HepG2 (cell line): ENCODE measurements around the gene PDPK1. TPM values are rescaled to one million over a fixed set of nuclear protein-coding genes. Genes with fewer than 3 reads are reported as not detected.

Experiments
- GATAD1 ChIP-seq: IDR thresholded peaks from 2 replicates; pipeline ENCODE4 v1.6.1; 2016; ENCODE audit warnings: missing genetic modification reagents, missing compliant biosample characterization
- GZF1 ChIP-seq: sonication (generic); formaldehyde crosslinking; IDR thresholded peaks from 2 replicates; pipeline ENCODE4 v1.5.1; 2020; ENCODE audit warnings: mild to moderate bottlenecking, missing genetic modification reagents
- IRF2 ChIP-seq: IDR thresholded peaks from 2 replicates; pipeline ENCODE4 v1.6.1; 2018; ENCODE audit warnings: missing genetic modification reagents, missing compliant biosample characterization
- IRX3 ChIP-seq: sonication (generic); formaldehyde crosslinking; IDR thresholded peaks from 2 replicates; pipeline ENCODE4 v1.8.1; 2023; ENCODE audit warnings: mild to moderate bottlenecking, low read depth, missing genetic modification reagents, borderline replicate concordance
- KAT7 ChIP-seq: IDR thresholded peaks from 2 replicates; pipeline ENCODE4 v1.6.1; 2018; ENCODE audit warnings: borderline replicate concordance, missing compliant biosample characterization
- KLF11 ChIP-seq: IDR thresholded peaks from 2 replicates; pipeline ENCODE4 v1.6.1; 2016; ENCODE audit warnings: missing compliant biosample characterization
- MEF2D ChIP-seq: sonication (generic); formaldehyde crosslinking; IDR thresholded peaks from 2 replicates; pipeline ENCODE4 v1.5.1; 2020; ENCODE audit warnings: mild to moderate bottlenecking, missing genetic modification reagents
- REPIN1 ChIP-seq: sonication (generic); formaldehyde crosslinking; IDR thresholded peaks from 2 replicates; pipeline ENCODE4 v1.8.0; 2022; ENCODE audit warnings: missing genetic modification reagents, low read depth, mild to moderate bottlenecking, borderline replicate concordance
- SAFB2 ChIP-seq: sonication (generic); formaldehyde crosslinking; IDR thresholded peaks from 2 replicates; pipeline ENCODE4 v1.5.1; 2020; ENCODE audit warnings: missing genetic modification reagents, low read depth, mild to moderate bottlenecking, borderline replicate concordance
- YEATS4 ChIP-seq: sonication (generic); formaldehyde crosslinking; IDR thresholded peaks from 2 replicates; pipeline ENCODE4 v1.4.0; 2020; ENCODE audit warnings: missing genetic modification reagents, borderline replicate concordance
- ZNF317 ChIP-seq: sonication (generic); formaldehyde crosslinking; IDR thresholded peaks from 2 replicates; pipeline ENCODE4 v1.5.0; 2020; ENCODE audit warnings: mild to moderate bottlenecking, missing genetic modification reagents
- ZNF569 ChIP-seq: sonication (generic); formaldehyde crosslinking; IDR thresholded peaks from 2 replicates; pipeline ENCODE4 v1.5.0; 2020; ENCODE audit warnings: mild to moderate bottlenecking, missing genetic modification reagents, moderate library complexity, borderline replicate concordance
- ZNF577 ChIP-seq: sonication (generic); formaldehyde crosslinking; IDR thresholded peaks from 2 replicates; pipeline ENCODE4 v1.4.0; 2020; ENCODE audit warnings: mild to moderate bottlenecking, low read depth, missing genetic modification reagents, borderline replicate concordance
- ZNF607 ChIP-seq: sonication (generic); formaldehyde crosslinking; IDR thresholded peaks from 2 replicates; pipeline ENCODE4 v1.5.1; 2020; ENCODE audit warnings: missing genetic modification reagents, mild to moderate bottlenecking, borderline replicate concordance
- ZNF615 ChIP-seq: sonication (generic); formaldehyde crosslinking; IDR thresholded peaks from 2 replicates; pipeline ENCODE4 v1.5.0; 2020; ENCODE audit warnings: mild to moderate bottlenecking, missing genetic modification reagents, borderline replicate concordance
- ZNF616 ChIP-seq: sonication (generic); formaldehyde crosslinking; IDR thresholded peaks from 2 replicates; pipeline ENCODE4 v1.5.0; 2020; ENCODE audit warnings: low read depth, mild to moderate bottlenecking, missing genetic modification reagents
- polyA plus RNA-seq, 8 experiments: library from polyadenylated mRNA; depleted of rRNA in 3 of 8; stranded (reverse) in 7 of 8; unstranded in 1 of 8; fragments of >200 nt; fragmentation: Illumina TruSeq in 4 of 8; extraction: Trizol in 4 of 8; gene quantifications; 2 replicates each; pipeline versions ENCODE4 v1.2.1 to v1.2.3, GENCODE V29; 2011 to 2016; ENCODE audit warnings: low read depth in 4 of 8, missing spikeins in 1 of 8, mixed read lengths in 1 of 8; ENCODE audit not compliant: insufficient read depth in 1 of 8
- total RNA-seq, 5 experiments: library from RNA; depleted of rRNA; stranded (reverse); fragments of >200 nt; fragmentation: Illumina TruSeq; extraction: Trizol; gene quantifications; 2 replicates each; pipeline ENCODE4 v1.2.3, GENCODE V29; 2016; ENCODE audit warnings: low read depth in 1 of 5
- TF ChIP-seq, protein P1 (sequence below): sonication (generic); formaldehyde crosslinking; IDR thresholded peaks from 2 replicates; pipeline ENCODE4 v1.5.0; 2020; ENCODE audit warnings: mild to moderate bottlenecking, missing genetic modification reagents
- TF ChIP-seq, protein P2 (sequence below): IDR thresholded peaks from 2 replicates; pipeline ENCODE4 v1.6.1; 2018; ENCODE audit warnings: missing genetic modification reagents, mild to moderate bottlenecking, missing compliant biosample characterization
- TF ChIP-seq, protein P3 (sequence below): sonication (generic); formaldehyde crosslinking; IDR thresholded peaks from 2 replicates; pipeline ENCODE4 v1.5.0; 2020; ENCODE audit warnings: mild to moderate bottlenecking, missing genetic modification reagents, borderline replicate concordance
- TF ChIP-seq, protein P4 (sequence below): sonication (generic); formaldehyde crosslinking; IDR thresholded peaks from 2 replicates; pipeline ENCODE4 v1.5.1; 2020; ENCODE audit warnings: missing genetic modification reagents, mild to moderate bottlenecking, borderline replicate concordance

Gene PDPK1
- total and polyA plus RNA-seq, 2 of the 13 experiments (the other 11 are each of a cell fraction or from before 2014, with no cell fraction given) = 59.6 to 129 TPM

DNA sequence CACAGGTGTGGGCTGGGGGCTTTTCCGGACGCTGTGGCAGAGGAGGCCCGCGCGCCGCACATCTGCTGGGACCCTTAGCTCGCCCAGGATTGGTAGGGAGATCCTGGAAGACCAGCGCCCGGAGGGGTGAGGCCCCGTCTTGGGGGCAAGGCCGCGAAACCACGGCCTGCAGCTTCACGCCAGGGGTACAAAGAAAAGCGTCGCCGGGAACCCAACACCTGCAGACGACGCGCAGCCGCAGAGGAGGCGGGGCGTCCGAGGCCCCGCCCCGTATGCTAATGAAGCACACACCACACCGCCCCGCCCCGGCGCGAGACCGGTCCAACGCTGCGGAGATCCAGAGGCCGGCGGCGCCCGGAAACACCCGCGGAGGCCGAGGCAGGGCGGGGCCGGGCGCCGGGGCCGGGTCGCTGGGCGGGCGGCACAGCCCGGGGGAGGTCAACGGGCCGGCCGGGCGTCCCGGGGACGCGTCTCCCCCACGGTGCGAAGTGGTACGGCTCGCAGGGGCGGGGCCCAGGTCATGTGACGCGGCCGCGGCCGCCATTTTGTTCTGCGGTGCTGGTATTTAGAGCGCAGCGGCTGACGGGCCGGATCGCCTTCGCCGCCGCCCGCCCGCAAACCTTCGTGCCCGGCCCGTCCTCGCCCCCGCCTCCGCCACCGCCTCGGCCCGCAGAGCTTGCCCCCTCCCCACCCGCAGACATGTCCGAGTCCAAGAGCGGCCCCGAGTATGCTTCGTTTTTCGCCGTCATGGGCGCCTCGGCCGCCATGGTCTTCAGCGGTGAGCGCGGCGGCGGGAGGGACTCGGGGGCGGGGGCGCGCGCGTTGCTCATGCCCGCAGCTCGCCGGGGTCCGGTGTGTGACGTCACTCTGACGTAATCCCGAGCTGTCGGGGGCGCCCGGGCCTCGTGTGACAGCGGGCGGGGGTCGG, 24.2 kb upstream of the PDPK1 start, which contains the start of gene ATP6V0C (continued):
- TF ChIP-seq ZNF317 (CRISPR knock-in tag) = no peak
- TF ChIP-seq, protein P1, sequence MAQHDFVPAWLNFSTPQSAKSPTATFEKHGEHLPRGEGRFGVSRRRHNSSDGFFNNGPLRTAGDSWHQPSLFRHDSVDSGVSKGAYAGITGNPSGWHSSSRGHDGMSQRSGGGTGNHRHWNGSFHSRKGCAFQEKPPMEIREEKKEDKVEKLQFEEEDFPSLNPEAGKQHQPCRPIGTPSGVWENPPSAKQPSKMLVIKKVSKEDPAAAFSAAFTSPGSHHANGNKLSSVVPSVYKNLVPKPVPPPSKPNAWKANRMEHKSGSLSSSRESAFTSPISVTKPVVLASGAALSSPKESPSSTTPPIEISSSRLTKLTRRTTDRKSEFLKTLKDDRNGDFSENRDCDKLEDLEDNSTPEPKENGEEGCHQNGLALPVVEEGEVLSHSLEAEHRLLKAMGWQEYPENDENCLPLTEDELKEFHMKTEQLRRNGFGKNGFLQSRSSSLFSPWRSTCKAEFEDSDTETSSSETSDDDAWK = no peak
- TF ChIP-seq MEF2D = no peak
- TF ChIP-seq ZNF615 = no peak
- peak; percentile 83 for TF ChIP-seq GATAD1 (CRISPR knock-in tag)
- no peak for TF ChIP-seq SAFB2 (CRISPR knock-in tag)
- TF ChIP-seq, protein P2, sequence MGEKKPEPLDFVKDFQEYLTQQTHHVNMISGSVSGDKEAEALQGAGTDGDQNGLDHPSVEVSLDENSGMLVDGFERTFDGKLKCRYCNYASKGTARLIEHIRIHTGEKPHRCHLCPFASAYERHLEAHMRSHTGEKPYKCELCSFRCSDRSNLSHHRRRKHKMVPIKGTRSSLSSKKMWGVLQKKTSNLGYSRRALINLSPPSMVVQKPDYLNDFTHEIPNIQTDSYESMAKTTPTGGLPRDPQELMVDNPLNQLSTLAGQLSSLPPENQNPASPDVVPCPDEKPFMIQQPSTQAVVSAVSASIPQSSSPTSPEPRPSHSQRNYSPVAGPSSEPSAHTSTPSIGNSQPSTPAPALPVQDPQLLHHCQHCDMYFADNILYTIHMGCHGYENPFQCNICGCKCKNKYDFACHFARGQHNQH (CRISPR knock-in tag) = no peak
- TF ChIP-seq, protein P3, sequence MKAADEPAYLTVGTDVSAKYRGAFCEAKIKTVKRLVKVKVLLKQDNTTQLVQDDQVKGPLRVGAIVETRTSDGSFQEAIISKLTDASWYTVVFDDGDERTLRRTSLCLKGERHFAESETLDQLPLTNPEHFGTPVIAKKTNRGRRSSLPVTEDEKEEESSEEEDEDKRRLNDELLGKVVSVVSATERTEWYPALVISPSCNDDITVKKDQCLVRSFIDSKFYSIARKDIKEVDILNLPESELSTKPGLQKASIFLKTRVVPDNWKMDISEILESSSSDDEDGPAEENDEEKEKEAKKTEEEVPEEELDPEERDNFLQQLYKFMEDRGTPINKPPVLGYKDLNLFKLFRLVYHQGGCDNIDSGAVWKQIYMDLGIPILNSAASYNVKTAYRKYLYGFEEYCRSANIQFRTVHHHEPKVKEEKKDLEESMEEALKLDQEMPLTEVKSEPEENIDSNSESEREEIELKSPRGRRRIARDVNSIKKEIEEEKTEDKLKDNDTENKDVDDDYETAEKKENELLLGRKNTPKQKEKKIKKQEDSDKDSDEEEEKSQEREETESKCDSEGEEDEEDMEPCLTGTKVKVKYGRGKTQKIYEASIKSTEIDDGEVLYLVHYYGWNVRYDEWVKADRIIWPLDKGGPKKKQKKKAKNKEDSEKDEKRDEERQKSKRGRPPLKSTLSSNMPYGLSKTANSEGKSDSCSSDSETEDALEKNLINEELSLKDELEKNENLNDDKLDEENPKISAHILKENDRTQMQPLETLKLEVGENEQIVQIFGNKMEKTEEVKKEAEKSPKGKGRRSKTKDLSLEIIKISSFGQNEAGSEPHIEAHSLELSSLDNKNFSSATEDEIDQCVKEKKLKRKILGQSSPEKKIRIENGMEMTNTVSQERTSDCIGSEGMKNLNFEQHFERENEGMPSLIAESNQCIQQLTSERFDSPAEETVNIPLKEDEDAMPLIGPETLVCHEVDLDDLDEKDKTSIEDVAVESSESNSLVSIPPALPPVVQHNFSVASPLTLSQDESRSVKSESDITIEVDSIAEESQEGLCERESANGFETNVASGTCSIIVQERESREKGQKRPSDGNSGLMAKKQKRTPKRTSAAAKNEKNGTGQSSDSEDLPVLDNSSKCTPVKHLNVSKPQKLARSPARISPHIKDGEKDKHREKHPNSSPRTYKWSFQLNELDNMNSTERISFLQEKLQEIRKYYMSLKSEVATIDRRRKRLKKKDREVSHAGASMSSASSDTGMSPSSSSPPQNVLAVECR (CRISPR knock-in tag) = peak; percentile 54
- TF ChIP-seq IRF2 = peak; percentile 40; the same call in 1 of the 2 replicates
- TF ChIP-seq ZNF616 (CRISPR knock-in tag) = no peak; the same call in 1 of the 2 replicates
- 0 out of 2 replicates have a peak, but pooled peaks have one; percentile 45 for TF ChIP-seq ZNF607 (CRISPR knock-in tag)
- no peak for TF ChIP-seq REPIN1
- no peak for TF ChIP-seq GZF1 (CRISPR knock-in tag)
- no peak for TF ChIP-seq ZNF577
- no peak for TF ChIP-seq KLF11 (CRISPR knock-in tag)
- 0 out of 2 replicates have a peak, but pooled peaks have one; percentile 19 for TF ChIP-seq IRX3 (CRISPR knock-in tag)
- TF ChIP-seq, protein P4, sequence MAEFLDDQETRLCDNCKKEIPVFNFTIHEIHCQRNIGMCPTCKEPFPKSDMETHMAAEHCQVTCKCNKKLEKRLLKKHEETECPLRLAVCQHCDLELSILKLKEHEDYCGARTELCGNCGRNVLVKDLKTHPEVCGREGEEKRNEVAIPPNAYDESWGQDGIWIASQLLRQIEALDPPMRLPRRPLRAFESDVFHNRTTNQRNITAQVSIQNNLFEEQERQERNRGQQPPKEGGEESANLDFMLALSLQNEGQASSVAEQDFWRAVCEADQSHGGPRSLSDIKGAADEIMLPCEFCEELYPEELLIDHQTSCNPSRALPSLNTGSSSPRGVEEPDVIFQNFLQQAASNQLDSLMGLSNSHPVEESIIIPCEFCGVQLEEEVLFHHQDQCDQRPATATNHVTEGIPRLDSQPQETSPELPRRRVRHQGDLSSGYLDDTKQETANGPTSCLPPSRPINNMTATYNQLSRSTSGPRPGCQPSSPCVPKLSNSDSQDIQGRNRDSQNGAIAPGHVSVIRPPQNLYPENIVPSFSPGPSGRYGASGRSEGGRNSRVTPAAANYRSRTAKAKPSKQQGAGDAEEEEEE (CRISPR knock-in tag) = no peak; the same call in 1 of the 2 replicates
- peak; percentile 78 for TF ChIP-seq YEATS4 (CRISPR knock-in tag)
- no peak for TF ChIP-seq KAT7 (CRISPR knock-in tag)
- no peak for TF ChIP-seq ZNF569 (CRISPR knock-in tag)
